Measurements from ENCODE around the gene ZNF354C. TPM values are rescaled to one million over a fixed set of nuclear protein-coding genes. Genes with fewer than 3 reads are reported as not detected.

ZNF354C gene
- total and polyA plus RNA-seq, 2 of the 8 experiments (the other 6 are each of a cell fraction or from before 2014, with no cell fraction given) = 0.85 to 2.3 TPM

DNA sequence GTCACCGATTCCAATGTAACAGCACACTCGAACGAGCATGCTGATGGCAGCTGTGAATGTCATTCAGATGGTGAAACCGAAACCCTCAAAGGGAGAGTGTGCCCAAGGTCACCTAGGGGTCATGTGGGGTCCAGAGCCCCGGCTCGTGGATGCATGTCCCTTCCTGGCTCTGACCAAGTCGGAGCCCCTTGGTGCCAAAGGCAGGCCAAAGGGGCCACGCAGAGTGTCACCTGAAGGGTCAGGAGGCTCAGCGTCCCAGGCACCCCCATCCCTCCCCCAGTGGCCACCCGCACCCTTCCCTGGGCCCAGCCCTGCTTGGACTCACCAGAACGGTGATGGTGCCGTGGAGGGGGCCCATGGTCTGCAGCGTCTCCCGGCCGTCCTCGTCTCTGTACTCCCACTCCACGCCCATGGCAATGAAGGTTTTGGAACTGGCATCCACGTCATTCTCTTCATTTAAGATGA lies 69.5 kb downstream of the ZNF354C start:
- H3K18ac ChIP-seq (ENCODE audit: extremely low read depth, low read length) = no peak overlapping the region
- no peak overlapping the region for H3K4me3 ChIP-seq (ENCODE audit: extremely low read depth in 1 of 4, insufficient read depth in 2 of 4, low read depth in 3 of 4, low read length in 4 of 4)
- no peak overlapping the region for H2AFZ ChIP-seq (ENCODE audit: low read length)
- no peaks in the 10 kb centered on the region for H3K79me1 ChIP-seq (ENCODE audit: low read depth, low read length)
- H3K27ac ChIP-seq (ENCODE audit: low read depth, low read length) = no peak overlapping the region
- H2BK20ac ChIP-seq (ENCODE audit: low read length) = no peak overlapping the region
- H3K9me3 ChIP-seq (ENCODE audit: insufficient read depth in 2 of 2, low read depth in 1 of 2, low read length in 1 of 2) = peaks cover 12 to 38% of the 10 kb centered on the region in 2 experiments; a peak in 3 of 4 replicates
- WGBS, 2 experiments (ENCODE audit: extremely low coverage in 1 of 2, insufficient coverage in 1 of 2, insufficient read length in 1 of 2, insufficient replicate concordance in 2 of 2, low coverage in 1 of 2, low lambda C conversion rate in 2 of 2, missing lambda C conversion rate in 1 of 2) = 83% methylated on average over 16 of the region's 18 CpGs; no CpG with 5 or more reads in 1 of the 2 experiments
- no peak overlapping the region for H4K8ac ChIP-seq (ENCODE audit: extremely low read depth, insufficient read depth, low read length)
- no peak overlapping the region for H2BK120ac ChIP-seq (replicated peaks; ENCODE audit: low read depth, low read length)
- no peak for DNase-seq (ENCODE audit: low read depth in 1 of 2, low spot score in 2 of 2)
- no peak overlapping the region for H3K14ac ChIP-seq (ENCODE audit: insufficient read length)
- no peak overlapping the region for H3K9ac ChIP-seq (replicated peaks in 1 of 4; ENCODE audit: extremely low read depth in 1 of 4, low read depth in 3 of 4, low read length in 3 of 4)
- no peaks in the 10 kb centered on the region for H3K27me3 ChIP-seq (replicated peaks in 1 of 4; ENCODE audit: control insufficient read depth in 3 of 4, extremely low read depth in 1 of 4, insufficient read depth in 3 of 4, low read length in 3 of 4)
- no peak overlapping the region for H4K91ac ChIP-seq (replicated peaks; ENCODE audit: insufficient read length, low read length)
- H2BK12ac ChIP-seq (ENCODE audit: low read depth, low read length) = no peak overlapping the region
- H3K56ac ChIP-seq (replicated peaks; ENCODE audit: insufficient read length, low read depth, low read length) = no peak overlapping the region
- no peaks in the 10 kb centered on the region for H4K20me1 ChIP-seq (replicated peaks in 1 of 2; ENCODE audit: control insufficient read depth in 1 of 2, insufficient read depth in 2 of 2, low read length in 2 of 2)
- H3K79me2 ChIP-seq (ENCODE audit: control insufficient read depth in 1 of 2, insufficient read depth in 2 of 2, low read length in 2 of 2) = no peaks in the 10 kb centered on the region
- H3K4me2 ChIP-seq (ENCODE audit: insufficient read depth in 1 of 2, low read depth in 2 of 2, low read length in 2 of 2) = no peak overlapping the region
- H4K5ac ChIP-seq (ENCODE audit: insufficient read length, low read depth, low read length) = no peak overlapping the region
- H3K23me2 ChIP-seq (ENCODE audit: low read depth, low read length) = no peaks in the 10 kb centered on the region
- no peak for FAIRE-seq
- ChIA-PET CTCF (ENCODE audit: partially characterized antibody) (no interaction called here), POLR2A (ENCODE audit: partially characterized antibody) (interaction anchor here (0.7 kb wide), 1 partner anchor 12 kb away, joined by 3 read pairs; no protein-coding TSS in a partner anchor)
- no peaks in the 10 kb centered on the region for H3K36me3 ChIP-seq (ENCODE audit: control insufficient read depth in 2 of 4, insufficient read depth in 4 of 4, low read length in 3 of 4)
- H3K23ac ChIP-seq (ENCODE audit: insufficient read length) = no peak overlapping the region
- no peak overlapping the region for H2BK15ac ChIP-seq (ENCODE audit: low read length)
- no peak overlapping the region for H3K4ac ChIP-seq (replicated peaks; ENCODE audit: insufficient read length, low read depth, low read length)
- H3K4me1 ChIP-seq (replicated peaks in 1 of 4; ENCODE audit: control insufficient read depth in 3 of 4, insufficient read depth in 4 of 4, low read length in 3 of 4) = no peaks in the 10 kb centered on the region
- no peak overlapping the region for H2AK5ac ChIP-seq (ENCODE audit: low read depth, low read length)
- no peak overlapping the region for H2BK5ac ChIP-seq (ENCODE audit: low read depth, low read length)
- TF ChIP-seq PHF8 (conservative IDR thresholded peaks at IDR 0.05; ENCODE audit: low read depth, low read length) (no peak), SP4 (IDR thresholded peaks at IDR 0.05; ENCODE audit: low read length) (no peak), CEBPB (IDR thresholded peaks at IDR 0.05; ENCODE audit: low read depth, low read length) (no peak), NRF1 (IDR thresholded peaks at IDR 0.05; ENCODE audit: low read depth, low read length) (no peak), CHD1 (IDR thresholded peaks at IDR 0.05; ENCODE audit: low read depth, low read length) (no peak), GTF2F1 (IDR thresholded peaks at IDR 0.05; ENCODE audit: borderline replicate concordance, low read depth, low read length) (no peak), BCL11A (IDR thresholded peaks at IDR 0.05; ENCODE audit: low read depth in 2 of 2, low read length in 2 of 2) (no peak), POU5F1 (IDR thresholded peaks at IDR 0.05; ENCODE audit: low read depth, low read length) (no peak), SIRT6 (IDR thresholded peaks at IDR 0.05; ENCODE audit: low read length) (no peak), KDM4A (IDR thresholded peaks at IDR 0.05; ENCODE audit: low read depth, low read length, severe bottlenecking) (no peak), HDAC6 (IDR thresholded peaks at IDR 0.05; ENCODE audit: low read depth, low read length) (no peak), TAF1 (IDR thresholded peaks at IDR 0.05; ENCODE audit: low read depth, low read length) (no peak)
